ENCODE data around the gene COP1. TPM values are rescaled to one million over a fixed set of nuclear protein-coding genes. Genes with fewer than 3 reads are reported as not detected.
"Not testable (repeated sequence)": the region's sequence is repeated elsewhere in the genome, so short reads cannot be mapped to it uniquely, and the experiment has no call there.

Gene COP1
- total RNA-seq, 1 donor from 2014 or later, result 72.2 TPM

GRCh38 chr1:176029609-176030008 lies 177.5 kb downstream of the COP1 start:
- TF ChIP-seq POLR2AphosphoS5 (IDR thresholded peaks at IDR 0.05; ENCODE audit: insufficient read depth in 1 of 2, low read depth in 1 of 2) (no peak), CTCF (IDR thresholded peaks at IDR 0.05) (no peak), POLR2A (IDR thresholded peaks at IDR 0.05) (no peak)
- no peak for DNase-seq (ENCODE audit: extremely low spot score in 2 of 2)
- Histone ChIP-seq H3K9me3 (no peaks in the 10 kb centered on the region), H3K4me1 (peaks cover 17% of the 10 kb centered on the region), H3K36me3 (peaks cover 0 to 3% of the 10 kb centered on the region in 2 donors), H3K27ac (no peak overlapping the region), H3K4me3 (no peak overlapping the region), H3K27me3 (no peaks in the 10 kb centered on the region)
- intact Hi-C loops (cut with DNase I), result no loop called here

GRCh38 chr1:176029155-176029554 lies 177.9 kb downstream of the COP1 start:
- peaks cover 0 to 3% of the 10 kb centered on the region in 2 donors for H3K36me3 ChIP-seq
- peaks cover 13% of the 10 kb centered on the region for H3K4me1 ChIP-seq
- no peaks in the 10 kb centered on the region for H3K27me3 ChIP-seq
- no peak overlapping the region for H3K27ac ChIP-seq
- TF ChIP-seq POLR2A (IDR thresholded peaks at IDR 0.05) (no peak), CTCF (IDR thresholded peaks at IDR 0.05) (no peak), POLR2AphosphoS5 (IDR thresholded peaks at IDR 0.05; ENCODE audit: insufficient read depth in 1 of 2, low read depth in 1 of 2) (no peak)
- H3K4me3 ChIP-seq, result no peak overlapping the region
- no peaks in the 10 kb centered on the region for H3K9me3 ChIP-seq
- no peak for DNase-seq (ENCODE audit: extremely low spot score in 2 of 2)
- intact Hi-C loops (cut with DNase I), result no loop called here

- DNase-seq (ENCODE audit: extremely low spot score in 2 of 2); H3K4me1 ChIP-seq; H3K4me3 ChIP-seq; H3K9me3 ChIP-seq; H3K27me3 ChIP-seq; intact Hi-C loops (cut with DNase I); H3K36me3 ChIP-seq; H3K27ac ChIP-seq: not testable (repeated sequence)
These were observed 179.2 kb downstream of the COP1 start for GRCh38 chr1:176027934-176028333.

GRCh38 chr1:176022574-176022973 lies 184.5 kb downstream of the COP1 start:
- Histone ChIP-seq H3K27me3 (no peaks in the 10 kb centered on the region), H3K9me3 (no peaks in the 10 kb centered on the region), H3K27ac (no peak overlapping the region), H3K36me3 (peaks cover 0 to 9% of the 10 kb centered on the region in 2 donors), H3K4me1 (no peaks in the 10 kb centered on the region), H3K4me3 (no peak overlapping the region)
- TF ChIP-seq CTCF (IDR thresholded peaks at IDR 0.05), result no peak
- TF ChIP-seq POLR2AphosphoS5 (IDR thresholded peaks at IDR 0.05; ENCODE audit: insufficient read depth in 1 of 2, low read depth in 1 of 2), result no peak
- TF ChIP-seq POLR2A (IDR thresholded peaks at IDR 0.05), result no peak
- intact Hi-C loops (cut with DNase I), result no loop called here
- DNase-seq (ENCODE audit: extremely low spot score in 2 of 2), result no peak

GRCh38 chr1:176017722-176018121 lies 189.4 kb downstream of the COP1 start:
- DNase-seq (ENCODE audit: extremely low spot score in 2 of 2), result no peak
- intact Hi-C loops (cut with DNase I), result no loop called here
- H3K9me3 ChIP-seq, result no peaks in the 10 kb centered on the region
- no peak overlapping the region for H3K4me3 ChIP-seq
- H3K27ac ChIP-seq, result no peak overlapping the region
- no peaks in the 10 kb centered on the region for H3K4me1 ChIP-seq
- H3K27me3 ChIP-seq, result no peaks in the 10 kb centered on the region
- peaks cover 0 to 6% of the 10 kb centered on the region in 2 donors for H3K36me3 ChIP-seq
- TF ChIP-seq POLR2A (IDR thresholded peaks at IDR 0.05), result no peak
- TF ChIP-seq CTCF (IDR thresholded peaks at IDR 0.05), result no peak
- TF ChIP-seq POLR2AphosphoS5 (IDR thresholded peaks at IDR 0.05; ENCODE audit: insufficient read depth in 1 of 2, low read depth in 1 of 2), result no peak

- no peaks in the 10 kb centered on the region for H3K9me3 ChIP-seq
- H3K27me3 ChIP-seq, result no peaks in the 10 kb centered on the region
- TF ChIP-seq POLR2A (IDR thresholded peaks at IDR 0.05) (no peak), CTCF (IDR thresholded peaks at IDR 0.05) (no peak), POLR2AphosphoS5 (IDR thresholded peaks at IDR 0.05; ENCODE audit: insufficient read depth in 1 of 2, low read depth in 1 of 2) (no peak)
- no peaks in the 10 kb centered on the region for H3K4me1 ChIP-seq
- no peak overlapping the region for H3K27ac ChIP-seq
- peaks cover 0 to 11% of the 10 kb centered on the region in 2 donors for H3K36me3 ChIP-seq
- no peak overlapping the region for H3K4me3 ChIP-seq
- intact Hi-C loops (cut with DNase I), result no loop called here
- no peak for DNase-seq (ENCODE audit: extremely low spot score in 2 of 2)
These were observed 197.1 kb downstream of the COP1 start for GRCh38 chr1:176009951-176010350.

GRCh38 chr1:176007756-176008389 lies 199.2 kb downstream of the COP1 start:
- H3K4me1 ChIP-seq; intact Hi-C loops (cut with DNase I); H3K4me3 ChIP-seq; H3K9me3 ChIP-seq; H3K27me3 ChIP-seq; DNase-seq (ENCODE audit: extremely low spot score in 2 of 2); H3K27ac ChIP-seq: not testable (repeated sequence)
- H3K36me3 ChIP-seq, result peaks cover 0 to 11% of the 10 kb centered on the region in 2 donors

- intact Hi-C loops (cut with DNase I); H3K27me3 ChIP-seq; H3K27ac ChIP-seq; H3K36me3 ChIP-seq; H3K4me1 ChIP-seq; DNase-seq (ENCODE audit: extremely low spot score in 2 of 2); H3K4me3 ChIP-seq; H3K9me3 ChIP-seq: not testable (repeated sequence)
These were observed 212.4 kb downstream of the COP1 start for GRCh38 chr1:175994660-175995059.

Data from vagina (tissue), 2 donors.